ENCODE data around the gene MINDY4. TPM values are rescaled to one million over a fixed set of nuclear protein-coding genes. Genes with fewer than 3 reads are reported as not detected.

The MINDY4 gene
- total RNA-seq, 1 donor from 2014 or later, result 0.40 TPM

DNA sequence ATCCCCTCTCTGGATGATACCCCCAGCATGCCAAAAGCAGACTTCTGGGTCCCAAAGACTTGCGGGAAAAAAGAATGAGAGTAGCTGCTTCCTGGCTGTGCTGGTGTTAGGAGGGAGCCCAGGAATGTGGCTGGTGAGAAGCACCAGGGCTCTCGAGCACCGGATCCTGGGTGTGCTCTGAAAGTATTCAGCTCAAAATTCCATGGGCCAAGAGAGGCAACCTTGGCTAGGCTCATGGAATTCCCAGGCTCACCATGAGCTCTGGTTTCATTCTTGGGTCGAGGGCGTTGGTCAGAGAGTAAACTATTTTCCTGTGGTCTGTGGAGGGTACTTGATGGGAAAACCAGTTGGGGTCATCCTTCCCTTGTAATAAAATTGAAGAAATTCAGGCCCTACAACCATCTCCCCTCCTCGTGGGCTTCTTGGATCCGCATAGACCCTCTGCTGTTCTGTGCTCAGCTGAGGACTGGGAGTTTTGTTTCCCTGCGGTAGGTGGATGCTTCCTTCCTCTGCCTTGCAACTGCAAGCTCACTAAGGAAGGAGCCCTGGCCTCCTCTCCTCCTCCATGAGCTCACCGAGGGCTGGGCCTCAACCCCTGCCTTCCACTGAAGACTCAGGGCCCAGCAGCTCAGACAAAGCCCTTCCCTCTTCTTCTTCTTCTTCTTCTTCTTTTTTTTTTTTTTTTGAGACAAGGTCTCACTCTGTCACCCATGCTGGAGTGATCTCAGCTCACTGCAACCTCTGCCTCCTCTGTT lies 106.0 kb downstream of the MINDY4 start:
- DNase-seq (ENCODE audit: low read depth in 2 of 2), result peak in 1 of 2 donors; percentile 17

- DNase-seq (ENCODE audit: low read depth in 2 of 2), result no peak
These were observed 106.8 kb downstream of the MINDY4 start for GRCh38 chr7:30877993-30878392.

DNA sequence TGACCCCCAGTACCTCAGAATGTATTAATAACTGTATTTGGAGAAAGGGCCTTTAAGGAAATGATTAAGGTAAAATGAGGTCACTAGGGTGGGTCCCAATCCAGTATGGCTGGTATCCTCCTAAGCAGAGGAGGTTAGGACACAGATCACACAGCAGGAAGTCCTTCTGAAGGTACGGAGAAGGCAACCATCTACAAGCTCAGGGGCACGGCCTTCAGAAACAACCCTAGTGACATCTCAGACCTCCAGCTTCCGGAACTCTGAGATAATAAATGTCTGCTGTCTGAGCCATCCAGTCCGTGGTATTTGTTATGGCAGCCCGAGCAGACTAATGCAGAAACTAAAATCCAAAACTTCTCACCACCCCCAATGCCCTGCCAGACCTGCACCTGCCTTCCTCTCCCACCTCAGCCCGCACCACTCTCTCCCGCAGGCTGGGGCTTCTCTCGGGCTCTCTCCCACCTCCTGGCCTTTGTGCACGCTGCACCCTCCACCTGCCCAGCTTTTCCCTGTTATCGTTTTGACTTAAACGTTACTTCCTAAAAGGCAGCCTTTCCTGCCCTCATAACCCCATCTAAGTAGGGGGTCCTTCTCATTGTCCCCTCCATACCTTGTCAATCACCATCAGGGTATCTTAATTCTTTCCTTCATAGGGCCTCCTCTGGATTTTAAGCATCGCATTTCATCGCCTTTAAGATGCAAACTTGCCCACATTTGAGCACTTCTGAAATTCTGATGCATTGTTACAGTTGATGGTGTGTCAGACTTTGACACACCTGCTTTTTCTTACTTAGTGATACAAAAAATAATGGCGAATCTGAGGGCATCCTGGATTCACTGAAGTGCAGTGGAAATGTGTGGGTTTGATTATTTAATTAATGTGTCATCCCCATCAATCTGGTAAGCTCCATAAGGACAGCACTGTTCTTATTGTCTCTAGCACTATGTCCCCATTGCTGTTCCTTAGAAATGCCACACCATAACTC lies 108.2 kb downstream of the MINDY4 start:
- DNase-seq (ENCODE audit: low read depth in 2 of 2), result no peak

DNA sequence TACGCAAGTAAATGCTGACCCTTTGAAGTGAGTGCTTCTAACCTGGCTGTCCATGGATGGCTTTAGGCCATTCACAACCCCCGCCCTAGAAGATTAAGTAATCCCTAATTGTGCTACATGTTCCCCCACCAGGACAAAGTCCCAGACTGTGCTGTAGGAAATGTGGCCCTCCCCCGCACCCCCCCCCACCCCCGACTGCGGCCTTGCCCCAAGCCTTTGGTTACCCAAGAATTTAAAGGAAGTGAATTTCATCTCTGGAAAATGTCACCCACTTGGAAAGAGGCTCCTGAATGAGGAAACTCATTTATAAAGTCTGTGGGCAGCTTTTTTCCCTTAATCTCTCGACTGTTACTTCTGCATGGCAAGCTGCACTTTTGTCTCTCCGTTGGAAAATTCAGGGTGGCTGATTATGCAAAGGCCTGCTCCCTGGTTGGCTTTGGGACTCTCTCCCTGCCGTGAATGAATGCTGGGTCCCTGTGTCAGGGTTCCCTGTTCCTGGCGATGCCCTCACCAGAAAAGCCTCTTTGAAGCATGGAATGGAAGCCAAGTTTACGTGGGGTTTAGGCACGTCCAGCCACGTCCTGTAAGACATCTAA lies 109.0 kb downstream of the MINDY4 start:
- no peak for DNase-seq (ENCODE audit: low read depth in 2 of 2)

GRCh38 chr7:30880941-30881340 lies 109.7 kb downstream of the MINDY4 start:
- no peak for DNase-seq (ENCODE audit: low read depth in 2 of 2)

DNA sequence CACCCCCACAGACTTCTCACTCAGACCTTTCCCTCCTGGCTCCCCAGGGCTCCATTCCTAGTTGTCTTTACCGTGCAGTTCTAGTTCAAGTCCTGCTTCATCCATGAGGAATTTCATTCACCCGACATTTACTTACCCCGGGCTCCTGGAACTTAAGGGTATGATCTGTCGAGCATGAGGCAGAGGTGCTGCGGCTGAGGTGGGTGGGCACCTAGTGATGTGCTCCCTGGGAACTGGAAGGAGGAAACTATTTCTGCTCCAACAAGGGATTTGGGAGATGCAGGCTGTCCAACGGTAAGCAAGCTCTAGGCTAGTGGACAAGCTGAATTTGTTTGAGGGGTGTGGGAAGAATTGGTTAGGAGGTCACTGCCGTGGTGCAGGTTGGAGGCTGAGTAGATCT lies 110.2 kb downstream of the MINDY4 start:
- DNase-seq (ENCODE audit: low read depth in 2 of 2), result no peak

GRCh38 chr7:30884881-30885280 lies 113.7 kb downstream of the MINDY4 start:
- no peak for DNase-seq (ENCODE audit: low read depth in 2 of 2)

DNA sequence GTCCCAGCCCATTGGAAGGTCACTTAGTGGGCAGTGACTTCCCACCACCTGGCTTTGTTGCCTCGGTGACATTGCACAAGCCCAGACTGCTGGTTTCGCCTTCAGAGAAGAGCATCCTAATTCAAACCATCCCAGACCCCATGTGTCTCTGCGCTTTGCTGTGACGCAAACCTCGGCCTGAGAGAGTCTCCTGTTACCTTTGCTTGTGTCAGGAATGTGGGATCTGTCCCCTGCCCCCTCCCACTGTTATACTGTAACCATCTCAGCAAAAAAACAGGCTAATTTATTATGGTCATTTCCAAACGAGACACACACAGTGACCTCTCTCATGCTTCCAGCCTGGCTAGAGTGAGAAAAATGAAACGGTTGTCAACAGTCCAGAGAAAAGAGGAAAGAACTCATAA lies 115.4 kb downstream of the MINDY4 start:
- peak; percentile 22 to 84 for DNase-seq (ENCODE audit: low read depth in 2 of 2)

DNA sequence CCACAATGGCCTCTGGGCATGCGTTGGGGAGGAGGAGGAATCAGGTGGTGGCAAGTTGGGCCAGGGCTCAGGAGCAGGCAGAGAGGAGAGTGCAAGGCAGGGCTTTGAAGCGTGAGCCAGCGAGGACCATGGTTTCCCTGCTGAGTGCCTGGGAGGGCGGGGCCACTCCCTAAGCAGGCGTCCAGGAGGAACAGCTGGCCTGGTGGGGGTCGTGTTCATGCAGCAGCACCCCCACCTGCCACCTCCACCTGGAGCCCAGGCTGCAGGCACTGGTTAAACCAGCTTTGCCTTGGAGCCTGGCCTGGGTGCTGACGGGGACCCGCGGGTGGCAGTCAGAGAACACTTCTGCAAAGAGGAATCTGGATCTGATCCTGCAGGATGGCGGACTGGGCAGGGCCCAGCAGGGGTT lies 116.3 kb downstream of the MINDY4 start:
- no peak for DNase-seq (ENCODE audit: low read depth in 2 of 2)

GRCh38 chr7:30888747-30889146 lies 117.5 kb downstream of the MINDY4 start:
- DNase-seq (ENCODE audit: low read depth in 2 of 2), result peak in 1 of 2 donors; percentile 74

GRCh38 chr7:30890226-30890625 lies 119.0 kb downstream of the MINDY4 start:
- no peak for DNase-seq (ENCODE audit: low read depth in 2 of 2)

- peak; percentile 84 to 89 for DNase-seq (ENCODE audit: low read depth in 2 of 2)
These were observed 122.1 kb downstream of the MINDY4 start for GRCh38 chr7:30893357-30893756.

- no peak for DNase-seq (ENCODE audit: low read depth in 2 of 2)
These were observed 122.8 kb downstream of the MINDY4 start for GRCh38 chr7:30894009-30894408.

- DNase-seq (ENCODE audit: low read depth in 2 of 2), result peak; percentile 19 to 60
These were observed 123.8 kb downstream of the MINDY4 start for GRCh38 chr7:30894866-30895605.

- no peak for DNase-seq (ENCODE audit: low read depth in 2 of 2)
These were observed 124.8 kb downstream of the MINDY4 start for GRCh38 chr7:30896036-30896435.

DNA sequence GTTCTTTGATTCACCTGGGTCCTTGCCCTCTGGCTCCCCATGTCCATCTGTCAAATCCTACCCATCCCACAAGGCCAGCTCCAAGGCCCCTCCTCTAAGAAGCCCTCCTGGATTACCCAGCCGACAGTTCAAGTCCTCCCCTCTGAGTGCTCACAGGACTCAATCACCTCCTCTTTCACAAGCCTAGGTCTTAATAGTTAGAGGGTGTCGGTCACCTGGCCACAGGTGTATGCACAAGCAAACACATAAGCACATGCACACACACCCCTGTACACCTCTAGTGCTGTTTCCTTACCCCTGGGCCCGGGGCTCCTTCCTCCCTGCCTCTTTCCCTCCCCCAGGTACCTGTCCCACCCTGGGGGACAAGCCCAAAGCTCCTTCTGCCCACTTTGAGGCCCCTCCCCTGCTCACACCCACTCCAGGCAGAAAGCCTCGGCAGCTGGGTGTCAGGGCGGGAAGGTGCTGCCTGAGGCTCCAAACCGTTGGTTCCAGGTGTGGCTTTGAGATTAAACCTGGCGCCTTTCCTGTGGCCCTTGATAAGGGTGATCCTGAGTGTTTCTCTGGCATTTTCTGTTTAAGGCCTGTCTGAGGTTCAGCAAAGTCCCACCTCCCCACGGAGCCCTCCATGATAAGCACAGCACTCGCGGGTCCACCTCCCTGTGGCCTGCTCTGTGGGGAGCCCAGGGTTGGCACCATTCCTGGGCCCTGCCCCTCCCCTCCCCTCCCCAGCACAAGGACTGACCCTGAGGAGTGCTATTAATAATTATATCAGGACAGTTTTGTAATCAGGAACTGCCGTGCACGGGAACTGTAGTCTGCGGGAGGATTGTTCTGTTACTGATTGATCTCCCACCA lies 125.8 kb downstream of the MINDY4 start:
- no peak for DNase-seq (ENCODE audit: low read depth in 2 of 2)

DNA sequence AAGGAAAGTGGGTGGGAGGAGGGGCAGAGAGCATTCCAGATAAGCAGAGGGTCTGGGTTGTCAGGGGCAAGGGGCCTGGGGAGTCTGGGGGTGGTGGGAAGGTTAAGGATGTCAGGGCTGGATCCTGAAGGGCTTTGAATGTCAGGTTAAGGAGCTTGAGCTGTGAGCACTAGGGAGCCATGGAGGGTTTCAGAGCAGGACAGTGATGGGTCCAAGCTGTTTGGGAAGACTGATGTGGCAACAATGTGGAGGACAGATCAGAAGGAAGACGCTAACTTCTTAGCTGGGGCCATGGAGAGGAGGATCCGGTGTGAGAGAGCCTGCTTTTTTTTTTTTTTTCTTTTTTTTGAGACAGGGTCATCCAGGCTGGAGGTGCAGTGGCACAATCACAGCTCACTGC lies 126.6 kb downstream of the MINDY4 start:
- no peak for DNase-seq (ENCODE audit: low read depth in 2 of 2)

DNA sequence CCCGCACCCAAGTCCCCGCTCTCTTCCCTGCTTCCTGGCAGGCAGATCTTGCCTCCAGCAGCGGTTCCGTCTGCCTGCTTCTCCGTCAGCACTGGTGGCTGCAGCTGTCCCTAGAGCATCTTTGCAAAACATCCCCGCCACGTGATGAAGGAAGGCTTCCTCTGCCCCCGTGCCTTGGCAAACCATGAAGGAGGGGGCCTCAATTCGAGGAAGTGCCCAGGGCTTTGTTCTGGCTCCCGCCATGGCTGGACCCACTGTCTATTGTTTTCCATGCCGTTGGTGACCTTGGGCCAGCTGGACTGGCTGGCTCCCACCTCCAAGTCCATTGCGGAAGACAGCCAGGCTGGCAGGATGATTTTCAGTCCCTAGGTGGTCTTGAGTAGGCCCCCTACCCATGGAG lies 127.2 kb downstream of the MINDY4 start:
- DNase-seq (ENCODE audit: low read depth in 2 of 2), result peak in 1 of 2 donors; percentile 24

DNA sequence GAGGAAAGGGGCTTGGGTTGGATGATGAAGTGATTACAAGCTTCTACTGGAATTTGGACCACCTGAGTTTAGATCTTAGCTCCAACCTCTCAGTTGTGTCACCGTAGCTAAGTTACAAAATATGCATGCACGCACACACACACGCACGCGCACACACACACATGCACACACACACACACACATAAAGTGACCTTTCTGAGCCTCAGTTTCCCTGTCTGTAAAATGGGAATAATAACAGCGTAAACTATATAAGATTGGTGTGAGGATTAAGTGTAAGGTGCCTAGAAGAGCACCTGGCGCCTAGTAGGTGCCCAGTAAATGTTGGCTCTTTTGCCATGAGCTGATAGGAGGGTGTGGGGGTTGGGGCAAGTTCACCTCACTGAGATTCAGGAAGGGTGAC lies 127.8 kb downstream of the MINDY4 start:
- no peak for DNase-seq (ENCODE audit: low read depth in 2 of 2)

DNA sequence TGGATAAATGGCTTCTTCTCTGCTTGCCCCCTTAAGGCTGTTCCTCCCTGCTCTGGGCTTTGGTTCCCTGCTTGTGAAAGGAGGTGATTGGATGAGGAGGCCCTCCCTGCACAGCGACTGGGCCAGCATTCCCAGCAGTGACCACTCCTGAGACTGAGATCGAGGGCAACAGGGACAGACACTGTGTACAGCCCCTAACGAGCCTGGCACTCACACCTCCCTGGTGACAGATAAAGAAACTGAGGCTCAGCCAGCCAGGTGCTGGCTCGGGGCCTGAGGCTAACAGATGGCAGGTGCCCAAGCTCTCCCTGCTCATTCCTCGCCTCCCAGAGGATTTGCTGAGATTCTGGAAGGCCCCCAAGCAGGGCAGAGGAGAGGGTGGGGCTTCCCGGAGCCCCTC lies 128.4 kb downstream of the MINDY4 start:
- DNase-seq (ENCODE audit: low read depth in 2 of 2), result no peak

All from lung microvascular endothelial cell (primary cell).